COLO668 (cell line): ENCODE results near the gene CCDC92B.
"Not testable (repeated sequence)": the region's sequence is repeated elsewhere in the genome, so short reads cannot be mapped to it uniquely, and the experiment has no call there.

ENCODE experiments used
- DNase-seq: peaks from one replicate; lab custom pipeline; 2025; ENCODE audit not compliant: unreplicated experiment; lab: John Stamatoyannopoulos, UW

The CCDC92B gene

DNA sequence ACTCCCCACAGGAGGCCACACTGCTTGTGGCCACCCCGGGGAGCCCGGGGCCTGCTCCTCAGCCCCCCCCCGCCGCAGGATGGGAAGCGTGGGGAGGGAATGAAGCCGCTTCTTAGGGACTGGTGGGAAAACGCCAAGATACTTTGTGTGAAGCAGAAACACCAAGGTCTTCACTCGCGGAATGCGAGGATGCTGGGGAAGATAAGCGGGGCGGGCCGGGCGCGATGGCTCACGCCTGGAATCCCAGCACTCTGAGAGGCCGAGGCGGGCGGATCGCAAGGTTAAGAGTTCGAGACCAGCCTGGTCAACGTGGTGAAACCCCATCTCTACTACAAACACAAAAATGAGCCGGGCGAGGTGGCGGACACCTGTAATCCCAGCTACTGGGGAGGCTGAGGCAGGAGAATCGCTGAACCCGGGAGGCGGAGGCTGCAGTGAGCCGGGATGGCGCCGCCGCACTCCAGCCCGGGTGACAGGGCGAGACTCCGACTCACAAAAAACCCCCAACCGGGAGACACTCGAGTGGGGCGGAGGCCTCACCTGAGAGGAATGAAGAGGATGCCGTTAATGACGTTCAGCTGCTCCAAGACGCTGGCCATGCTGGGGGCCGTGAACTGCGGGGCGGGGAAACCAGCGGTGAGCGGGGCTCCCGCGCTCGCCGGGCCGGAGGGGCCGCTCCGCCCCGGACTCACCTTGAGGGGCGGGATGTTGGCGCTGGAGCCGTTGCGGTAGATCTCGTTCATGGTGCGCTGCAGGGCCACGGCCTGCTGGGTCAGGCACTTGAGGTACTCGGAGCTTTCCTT lies 58.2 kb downstream of the CCDC92B start:
- no peak for DNase-seq

- DNase-seq: no peak
Observed at GRCh38 chr17:2690165-2691068, 59.0 kb downstream of the CCDC92B start.

GRCh38 chr17:2689411-2690164 lies 59.9 kb downstream of the CCDC92B start:
- DNase-seq: peak; percentile 57

GRCh38 chr17:2688351-2689342 lies 60.8 kb downstream of the CCDC92B start:
- peak; percentile 79 for DNase-seq

DNA sequence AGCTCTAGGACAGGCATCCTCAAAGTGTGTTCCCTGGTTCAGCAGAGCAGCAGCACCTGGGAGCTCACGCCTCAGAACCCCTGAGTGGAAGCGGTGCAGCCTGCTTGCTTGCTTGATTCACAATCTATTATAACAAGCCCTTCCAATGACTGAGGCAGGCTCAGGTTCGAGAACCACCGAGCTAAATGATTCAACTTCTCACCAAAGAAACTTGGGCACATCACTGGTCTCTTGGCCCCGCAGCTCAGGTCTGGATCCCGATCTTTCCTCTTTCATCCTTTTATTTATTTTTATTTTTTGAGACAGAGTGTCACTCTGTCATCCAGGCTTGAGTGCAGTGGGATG lies 62.4 kb downstream of the CCDC92B start:
- no peak for DNase-seq

GRCh38 chr17:2685696-2686095 lies 63.8 kb downstream of the CCDC92B start:
- DNase-seq: no peak

GRCh38 chr17:2684549-2684948 lies 64.9 kb downstream of the CCDC92B start:
- no peak for DNase-seq

- no peak for DNase-seq
Observed at GRCh38 chr17:2683912-2684311, 65.5 kb downstream of the CCDC92B start.

DNA sequence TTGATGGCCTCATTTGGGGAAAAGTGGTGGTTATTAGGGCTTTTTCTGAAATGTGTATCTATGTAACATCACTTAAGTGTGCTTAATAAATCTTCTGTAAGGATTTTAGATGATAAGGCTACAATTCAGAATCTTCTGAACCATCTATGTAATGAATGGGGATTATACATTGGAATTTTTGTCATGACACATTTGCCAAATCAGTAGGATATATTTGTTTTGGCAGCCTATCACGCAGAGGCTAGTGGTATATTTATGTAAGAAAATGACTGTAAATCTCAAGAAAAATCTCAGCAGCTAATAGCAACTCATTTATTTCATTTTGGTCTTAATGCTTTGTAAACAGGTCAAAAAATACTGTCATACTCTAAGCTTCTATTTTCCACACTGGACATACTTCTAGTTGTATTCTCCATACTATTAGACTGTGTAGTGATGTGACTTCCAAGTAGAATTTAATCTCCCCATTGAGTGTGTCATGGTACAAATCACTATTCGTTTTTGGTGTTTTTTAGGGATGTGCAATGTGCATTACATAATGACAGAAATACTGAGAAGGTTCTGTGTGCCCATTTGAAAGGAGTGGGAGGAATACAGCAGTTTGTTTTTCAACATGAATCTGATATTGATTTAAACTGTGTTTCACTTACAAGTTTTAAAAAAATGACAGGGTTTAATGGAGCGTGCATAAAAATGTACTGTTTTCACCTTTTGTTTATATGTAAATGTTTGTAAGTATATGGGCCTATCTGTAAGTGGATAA lies 67.1 kb downstream of the CCDC92B start:
- DNase-seq: no peak

- DNase-seq: no peak
Observed at GRCh38 chr17:2681650-2682049, 67.8 kb downstream of the CCDC92B start.

GRCh38 chr17:2680961-2681360 lies 68.5 kb downstream of the CCDC92B start:
- no peak for DNase-seq

GRCh38 chr17:2679247-2679646 lies 70.2 kb downstream of the CCDC92B start:
- not testable (repeated sequence) for DNase-seq
